Measurements from ENCODE around the gene UFM1.

DNA sequence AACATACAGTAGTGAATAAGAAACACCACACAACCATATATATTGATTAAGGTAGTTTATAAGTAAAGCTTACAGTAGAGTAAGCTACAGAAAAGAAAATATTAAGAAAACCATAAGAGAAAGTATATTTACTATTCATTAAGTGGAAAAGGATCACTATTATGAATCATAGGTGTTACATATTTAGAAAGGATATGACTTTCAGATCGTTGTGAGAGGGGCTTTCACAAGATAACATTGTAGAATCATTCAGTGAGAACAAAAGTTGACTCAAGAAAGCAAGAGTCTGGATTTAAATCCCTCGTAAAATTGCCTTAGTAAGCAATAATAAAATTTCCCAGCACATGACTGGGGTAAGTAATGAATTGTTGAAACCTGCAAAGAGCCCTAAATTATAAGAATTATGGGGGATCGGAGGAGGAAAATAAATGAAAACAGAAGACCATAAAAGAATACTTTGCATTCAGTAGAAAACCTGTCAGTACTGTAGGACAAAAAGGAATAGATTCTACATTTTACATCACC, 6.0 kb downstream of the UFM1 start:
- TF ChIP-seq, protein P1, sequence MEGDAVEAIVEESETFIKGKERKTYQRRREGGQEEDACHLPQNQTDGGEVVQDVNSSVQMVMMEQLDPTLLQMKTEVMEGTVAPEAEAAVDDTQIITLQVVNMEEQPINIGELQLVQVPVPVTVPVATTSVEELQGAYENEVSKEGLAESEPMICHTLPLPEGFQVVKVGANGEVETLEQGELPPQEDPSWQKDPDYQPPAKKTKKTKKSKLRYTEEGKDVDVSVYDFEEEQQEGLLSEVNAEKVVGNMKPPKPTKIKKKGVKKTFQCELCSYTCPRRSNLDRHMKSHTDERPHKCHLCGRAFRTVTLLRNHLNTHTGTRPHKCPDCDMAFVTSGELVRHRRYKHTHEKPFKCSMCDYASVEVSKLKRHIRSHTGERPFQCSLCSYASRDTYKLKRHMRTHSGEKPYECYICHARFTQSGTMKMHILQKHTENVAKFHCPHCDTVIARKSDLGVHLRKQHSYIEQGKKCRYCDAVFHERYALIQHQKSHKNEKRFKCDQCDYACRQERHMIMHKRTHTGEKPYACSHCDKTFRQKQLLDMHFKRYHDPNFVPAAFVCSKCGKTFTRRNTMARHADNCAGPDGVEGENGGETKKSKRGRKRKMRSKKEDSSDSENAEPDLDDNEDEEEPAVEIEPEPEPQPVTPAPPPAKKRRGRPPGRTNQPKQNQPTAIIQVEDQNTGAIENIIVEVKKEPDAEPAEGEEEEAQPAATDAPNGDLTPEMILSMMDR (IDR thresholded peaks at IDR 0.05) = no peak
- no peak for TF ChIP-seq EP300 (IDR thresholded peaks at IDR 0.05; ENCODE audit: low read depth)
- TF ChIP-seq POLR2A (IDR thresholded peaks at IDR 0.05) = no peak
- no peak for TF ChIP-seq POLR2AphosphoS5 (IDR thresholded peaks at IDR 0.05)
